ENCODE results near the gene LSAMP. TPM values are rescaled to one million over a fixed set of nuclear protein-coding genes. Genes with fewer than 3 reads are reported as not detected.

The LSAMP gene
- total RNA-seq, result 1 to 10 TPM; 1.1 to 3.5 (median 2.0) TPM

- intact Hi-C loops (cut with DNase I; ENCODE audit: low total_unique reads), result no loop called here
- no peak within 1 kb of the TSS for H3K4me3 ChIP-seq (ENCODE audit: low read depth, poor library complexity, severe bottlenecking)
- no peak for TF ChIP-seq POLR2A (IDR thresholded peaks at IDR 0.05)
- TF ChIP-seq CTCF (IDR thresholded peaks at IDR 0.05), result no peak
- no peak for DNase-seq (ENCODE audit: low spot score in 2 of 2)
- WGBS, 2 donors, result 5 to 7% methylated on average over 15 of the region's 15 CpGs
Measured at GRCh38 chr3:116445311-116445841, at the start of gene LSAMP. LSAMP (minus strand) TSS chr3:116445487.

- TF ChIP-seq POLR2A (IDR thresholded peaks at IDR 0.05) (no peak), CTCF (IDR thresholded peaks at IDR 0.05) (no peak)
- intact Hi-C loops (cut with DNase I; ENCODE audit: low total_unique reads), result no loop called here
- no peak overlapping the region for H3K4me3 ChIP-seq (ENCODE audit: low read depth, poor library complexity, severe bottlenecking)
- no peak for DNase-seq (ENCODE audit: low spot score in 2 of 2)
- 24 to 70% methylated on average over 2 of the region's 2 CpGs for WGBS, 2 donors
Measured at GRCh38 chr3:116492379-116492778, 47.1 kb upstream of the LSAMP start.

- intact Hi-C loops (cut with DNase I; ENCODE audit: low total_unique reads), result no loop called here
- no peak overlapping the region for H3K4me3 ChIP-seq (ENCODE audit: low read depth, poor library complexity, severe bottlenecking)
- TF ChIP-seq CTCF (IDR thresholded peaks at IDR 0.05), result no peak
- no peak for TF ChIP-seq POLR2A (IDR thresholded peaks at IDR 0.05)
- DNase-seq (ENCODE audit: low spot score in 2 of 2), result no peak
- 75 to 76% methylated on average over 4 of the region's 4 CpGs for WGBS, 2 donors
Measured at GRCh38 chr3:116483135-116483534, 37.8 kb upstream of the LSAMP start.

- intact Hi-C loops (cut with DNase I; ENCODE audit: low total_unique reads), result no loop called here
Measured at GRCh38 chr3:116476691-116477090, 31.4 kb upstream of the LSAMP start.

GRCh38 chr3:116474801-116475200 is 29.5 kb upstream of the LSAMP start:
- no peak overlapping the region for H3K4me3 ChIP-seq (ENCODE audit: low read depth, poor library complexity, severe bottlenecking)
- no peak for DNase-seq (ENCODE audit: low spot score in 2 of 2)
- intact Hi-C loops (cut with DNase I; ENCODE audit: low total_unique reads), result no loop called here
- TF ChIP-seq POLR2A (IDR thresholded peaks at IDR 0.05) (no peak), CTCF (IDR thresholded peaks at IDR 0.05) (no peak)

More at GRCh38 chr3:116476691-116477090, 31.4 kb upstream of the LSAMP start:
- TF ChIP-seq CTCF (IDR thresholded peaks at IDR 0.05), result no peak
- TF ChIP-seq POLR2A (IDR thresholded peaks at IDR 0.05), result no peak
- H3K4me3 ChIP-seq (ENCODE audit: low read depth, poor library complexity, severe bottlenecking), result no peak overlapping the region
- no peak for DNase-seq (ENCODE audit: low spot score in 2 of 2)

Measured in lower leg skin (tissue), 4 donors.